ENCODE data around the gene OPCML.
A peak's percentile ranks its signal among the peaks of the same experiment; 100 is the strongest.

The OPCML gene

DNA sequence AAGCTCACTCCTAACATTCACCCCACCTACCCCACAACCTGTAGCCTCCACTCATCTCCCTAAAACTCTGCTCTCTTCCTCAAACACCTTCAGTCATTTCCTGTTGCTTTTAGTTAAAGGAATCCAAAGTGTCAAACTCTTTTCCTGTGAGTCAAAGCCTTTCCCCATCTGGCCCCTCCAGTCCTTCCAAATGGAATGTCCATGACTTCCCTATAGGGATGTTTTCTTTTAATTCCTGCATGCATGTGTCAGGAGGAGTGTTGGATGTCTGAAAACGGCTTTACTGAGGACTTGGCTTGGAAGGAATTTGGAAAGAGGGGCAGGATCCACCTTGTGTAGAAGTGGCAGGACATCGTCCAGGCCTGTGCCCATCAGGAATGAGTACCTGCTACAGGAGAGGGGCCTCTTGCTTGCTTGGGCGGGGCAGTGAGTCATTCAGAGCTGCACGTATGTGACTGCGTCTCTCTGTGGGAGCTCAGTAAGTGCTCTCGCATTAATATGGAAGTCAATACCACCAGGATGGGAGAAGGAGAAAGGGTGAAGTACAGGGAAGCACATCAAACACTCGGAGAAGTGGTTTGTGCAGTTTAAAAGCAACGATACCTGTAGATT, 491.9 kb downstream of the OPCML start:
- DNase-seq (ENCODE audit: low read depth, low spot score): peak; percentile 40

DNA sequence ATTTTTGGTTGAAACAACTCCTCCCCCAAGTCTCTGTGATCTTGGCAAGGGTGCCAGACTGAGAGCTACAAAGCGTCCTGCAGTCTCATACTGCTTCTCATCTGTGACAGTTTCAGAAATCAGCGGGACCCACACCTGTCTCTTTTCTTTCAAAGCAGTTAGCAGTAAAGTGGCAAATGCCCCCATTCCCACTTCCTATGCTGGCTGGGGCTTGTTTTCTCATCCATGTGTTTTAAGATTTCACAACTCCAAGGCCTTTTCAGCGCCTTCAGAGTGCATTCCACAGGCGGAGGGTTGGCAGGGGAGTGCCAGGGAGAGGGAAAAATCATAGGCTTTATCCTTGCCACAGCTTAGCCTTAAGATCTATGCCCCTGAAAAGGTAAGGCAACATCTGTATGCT, 493.5 kb downstream of the OPCML start:
- DNase-seq (ENCODE audit: low read depth, low spot score): peak; percentile 33

DNA sequence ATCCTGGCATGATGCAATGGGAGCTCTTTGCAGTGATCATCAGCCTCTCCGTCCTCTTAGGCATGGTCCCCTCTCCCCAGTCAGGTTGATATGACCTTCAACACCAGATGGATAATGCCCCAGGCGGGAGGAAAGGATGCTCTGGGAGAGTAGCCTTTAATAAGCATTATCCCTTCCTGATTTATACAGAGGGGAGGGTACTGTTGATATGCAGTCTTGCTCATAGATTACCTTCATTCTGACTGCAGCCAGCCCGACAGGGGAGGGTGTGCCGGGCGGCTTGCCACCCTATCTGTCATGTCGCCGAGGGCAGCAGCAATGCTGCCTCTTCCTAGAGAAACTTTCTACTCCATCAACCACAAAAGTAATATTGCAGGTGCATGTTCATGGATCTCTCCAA, 497.4 kb downstream of the OPCML start:
- no peak for DNase-seq (ENCODE audit: low read depth, low spot score)

DNA sequence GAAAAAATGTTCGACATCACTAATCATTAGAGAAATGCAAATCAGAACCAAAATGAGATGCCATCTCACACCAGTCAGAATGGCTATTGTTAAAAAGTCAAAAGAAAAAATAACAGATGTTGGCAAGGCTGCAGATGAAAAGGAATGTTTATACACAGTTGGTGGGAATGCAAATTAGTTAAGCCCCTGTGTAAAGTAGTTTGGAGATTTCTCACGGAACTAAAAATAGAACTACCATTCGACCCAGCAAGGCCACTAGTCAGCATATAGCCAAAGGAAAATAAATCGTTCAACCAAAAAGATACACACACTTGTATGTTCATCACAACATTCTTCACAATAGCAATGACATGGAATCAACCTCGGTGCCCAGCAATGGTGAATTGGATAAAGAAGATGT, 503.2 kb downstream of the OPCML start:
- peak; percentile 76 for DNase-seq (ENCODE audit: low read depth, low spot score)

DNA sequence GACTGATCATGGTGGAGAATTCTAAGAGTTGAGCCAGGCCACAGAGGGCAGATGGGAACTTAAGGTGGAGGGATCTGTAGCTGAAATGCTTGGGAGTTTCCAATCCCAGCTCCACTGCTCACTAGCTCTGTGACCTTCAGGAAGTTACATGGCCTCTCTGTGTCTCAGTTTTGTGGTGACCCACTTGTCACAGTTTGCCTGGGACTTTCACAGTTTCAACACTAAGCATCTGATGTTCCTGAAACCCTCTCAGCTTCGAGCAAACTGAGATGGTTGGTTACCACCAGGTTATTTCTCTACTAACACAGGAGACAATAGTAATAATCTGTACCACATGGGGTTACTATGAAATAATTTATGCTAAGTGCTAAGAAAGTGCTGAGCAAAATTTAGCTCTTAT, 505.3 kb downstream of the OPCML start:
- no peak for DNase-seq (ENCODE audit: low read depth, low spot score)

DNA sequence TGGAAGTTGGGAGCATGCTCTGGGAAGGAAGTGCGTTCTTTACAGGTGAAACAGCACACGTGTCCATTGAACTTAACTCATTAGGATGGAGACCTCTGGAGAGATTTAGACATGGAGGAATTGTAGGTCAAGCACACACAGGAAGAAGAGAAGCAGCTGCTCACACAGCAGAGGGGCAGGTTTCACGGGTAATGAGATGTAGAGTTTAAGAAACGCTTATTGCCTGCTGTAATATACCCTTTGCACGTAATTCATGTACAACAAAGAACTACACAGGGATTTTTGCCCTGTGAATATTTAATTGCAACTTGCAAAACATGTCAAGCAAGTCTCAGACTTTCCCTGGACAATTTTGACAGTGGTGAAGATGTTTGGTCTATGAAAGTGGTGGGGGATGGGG, 508.0 kb downstream of the OPCML start:
- DNase-seq (ENCODE audit: low read depth, low spot score): no peak

DNA sequence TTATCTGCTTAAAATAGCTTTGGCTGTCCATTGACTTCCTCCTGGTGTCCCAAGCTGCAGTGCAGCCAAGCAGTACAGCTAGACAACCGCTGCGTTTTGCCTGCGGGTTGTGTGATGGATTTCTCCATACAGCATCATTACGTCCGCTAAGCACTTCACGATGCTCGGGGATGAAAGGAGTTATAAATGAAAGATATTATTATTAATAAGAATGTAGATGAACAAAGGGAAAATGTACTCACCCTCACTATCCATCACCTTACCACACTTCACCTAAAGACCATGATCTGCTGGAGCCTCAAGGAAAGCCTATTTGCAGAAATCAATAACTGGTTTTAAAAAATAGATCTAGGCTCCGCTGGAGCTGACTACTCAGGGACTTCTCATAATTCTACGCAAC, 509.1 kb downstream of the OPCML start:
- no peak for DNase-seq (ENCODE audit: low read depth, low spot score)

DNA sequence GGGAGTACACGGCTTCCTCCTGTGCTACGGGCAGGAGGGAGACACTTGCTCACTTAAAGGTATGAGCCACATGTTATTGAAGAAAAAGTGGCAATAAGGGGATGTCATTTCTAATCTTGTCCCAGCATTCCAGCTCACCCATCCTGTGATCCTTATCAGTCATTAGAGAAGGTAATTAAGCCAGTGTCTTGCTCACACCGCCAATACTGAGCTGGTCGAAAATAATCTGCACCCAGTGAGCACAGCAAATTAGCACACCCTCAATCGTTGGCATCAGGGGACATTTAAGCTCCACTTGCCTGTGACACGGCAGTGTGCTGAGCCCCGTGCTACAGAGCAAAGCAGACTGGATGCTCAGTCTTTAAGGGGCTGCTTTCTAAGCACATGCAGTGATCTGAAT, 510.7 kb downstream of the OPCML start:
- no peak for DNase-seq (ENCODE audit: low read depth, low spot score)

DNA sequence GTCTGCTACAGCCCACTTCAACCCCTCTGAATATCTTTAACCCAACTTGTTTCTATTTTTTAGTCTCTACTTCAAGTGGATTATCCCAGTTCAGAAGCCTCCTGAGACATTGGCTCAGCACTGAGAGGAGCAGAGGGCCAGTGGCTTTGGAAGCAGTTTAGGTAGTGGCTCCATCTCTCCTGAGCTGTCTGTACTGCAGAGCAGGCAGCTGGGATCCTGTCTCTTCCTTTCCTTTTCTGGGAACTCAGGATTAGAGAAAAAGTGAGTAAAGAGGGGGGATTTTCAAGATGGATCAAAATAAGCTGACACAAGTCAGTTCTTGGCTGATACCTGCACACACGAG, 512.0 kb downstream of the OPCML start:
- DNase-seq (ENCODE audit: low read depth, low spot score): no peak

DNA sequence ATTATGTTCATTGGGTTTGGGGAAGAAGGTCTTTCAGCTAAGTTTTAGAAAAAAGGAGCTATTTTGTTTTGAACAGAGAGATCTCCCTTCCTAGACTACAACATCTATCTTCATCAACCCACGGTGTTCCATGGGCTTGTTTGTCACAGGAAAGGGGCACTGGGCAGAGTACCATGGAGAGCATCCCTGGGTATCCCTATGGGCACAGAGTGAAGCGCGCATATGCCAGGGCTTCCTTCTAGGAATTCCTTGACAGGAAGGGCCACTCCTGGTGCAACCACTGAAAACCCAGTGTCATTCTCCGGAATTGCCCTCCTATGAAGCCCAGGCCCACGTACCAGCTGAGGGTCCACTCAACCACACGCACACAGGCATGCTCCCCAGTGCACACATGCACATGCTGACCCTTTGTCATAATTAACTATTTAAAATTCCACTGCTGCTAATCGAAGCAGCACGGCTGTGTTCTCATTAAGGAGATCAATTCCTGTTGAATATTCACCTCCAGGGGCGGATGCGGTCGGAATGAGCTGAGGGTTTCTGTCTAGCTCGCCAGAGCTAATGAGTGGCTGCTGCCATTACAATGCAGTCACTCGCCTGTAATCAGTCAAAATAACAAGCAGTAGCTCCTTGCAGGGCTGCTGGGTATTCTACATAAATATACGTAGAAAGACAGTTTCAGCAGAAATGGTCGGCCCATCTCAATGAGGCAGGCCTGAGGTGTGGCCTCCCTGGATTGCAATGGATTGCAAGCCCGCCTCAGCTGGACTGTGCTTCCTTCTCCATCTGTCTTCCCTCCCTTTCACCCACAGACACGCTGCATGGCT, 512.5 kb downstream of the OPCML start:
- peak; percentile 18 for DNase-seq (ENCODE audit: low read depth, low spot score)

DNA sequence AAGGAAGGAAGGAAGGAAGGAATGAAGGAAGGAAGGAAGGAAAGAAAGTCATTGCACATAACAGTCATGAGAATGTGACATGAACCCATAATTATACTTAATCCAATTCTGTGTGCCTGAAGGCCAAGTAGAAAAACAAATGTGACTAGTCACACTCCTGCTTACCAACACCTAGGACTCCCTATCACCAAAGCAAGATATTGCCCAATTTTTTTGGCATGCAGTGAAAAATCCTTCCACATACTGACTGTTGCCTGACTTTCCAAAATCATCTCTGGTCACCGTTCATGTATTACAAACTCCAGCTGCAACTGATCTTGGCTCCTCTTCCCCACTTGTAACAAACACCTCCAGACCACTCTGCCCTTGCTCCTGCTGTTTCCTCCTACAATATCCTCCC, 516.8 kb downstream of the OPCML start:
- DNase-seq (ENCODE audit: low read depth, low spot score): no peak

DNA sequence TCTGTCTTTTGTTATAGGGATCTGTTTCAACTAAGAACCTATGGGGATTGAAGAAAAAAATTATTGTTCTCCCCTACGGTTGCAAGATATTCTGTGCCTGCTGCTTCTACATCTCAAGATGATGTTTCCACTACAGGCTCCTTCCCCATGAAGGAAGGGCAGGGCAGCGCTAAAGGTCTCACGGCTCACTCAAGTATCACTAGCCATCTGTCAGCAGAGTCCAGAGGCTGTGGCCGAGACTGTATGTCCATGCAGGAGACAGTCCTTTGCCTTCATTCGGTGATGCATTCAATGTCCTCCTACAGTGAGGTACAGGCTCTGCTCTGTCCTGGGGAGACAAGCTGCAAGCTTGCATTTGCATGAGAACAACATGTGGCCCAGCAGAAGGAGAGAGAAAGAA, 518.0 kb downstream of the OPCML start:
- DNase-seq (ENCODE audit: low read depth, low spot score): no peak

DNA sequence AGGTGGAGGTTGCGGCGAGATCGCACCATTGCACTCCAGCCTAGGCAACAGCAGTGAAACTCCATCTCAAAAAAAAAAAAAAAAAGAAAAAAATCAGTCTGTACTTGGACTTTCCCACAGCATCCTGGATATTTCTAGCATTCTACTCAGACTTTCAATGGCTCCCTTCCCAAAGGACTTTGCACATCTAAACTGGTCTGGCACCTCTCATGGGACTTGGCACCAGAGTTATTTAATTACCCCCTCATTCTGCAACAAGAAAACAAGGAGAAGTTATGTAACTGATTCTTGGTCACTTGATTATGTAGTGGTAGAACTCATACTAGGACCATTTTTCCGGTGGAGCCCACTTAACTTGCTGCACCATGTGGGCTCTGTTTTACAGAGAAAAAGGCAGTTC, 519.5 kb downstream of the OPCML start:
- DNase-seq (ENCODE audit: low read depth, low spot score): no peak

DNA sequence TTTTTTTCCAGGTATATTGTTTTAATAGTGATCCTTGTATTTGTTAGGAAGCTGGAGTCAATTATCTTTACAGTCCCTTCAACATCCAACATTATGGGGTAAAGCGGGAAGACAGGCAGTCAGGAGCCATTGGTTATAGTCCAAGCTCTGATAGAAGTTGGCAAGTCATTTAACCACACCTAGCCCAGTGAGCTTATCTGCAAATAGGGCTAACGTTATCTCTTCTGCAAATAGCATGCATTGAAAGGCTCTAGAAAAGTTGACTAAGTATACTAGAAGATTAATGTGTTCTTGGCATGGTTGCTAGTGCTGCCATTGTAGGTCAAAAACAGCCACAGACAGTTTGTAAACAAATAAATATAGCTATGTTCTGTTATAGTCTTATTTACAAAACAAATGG, 520.7 kb downstream of the OPCML start:
- DNase-seq (ENCODE audit: low read depth, low spot score): no peak

DNA sequence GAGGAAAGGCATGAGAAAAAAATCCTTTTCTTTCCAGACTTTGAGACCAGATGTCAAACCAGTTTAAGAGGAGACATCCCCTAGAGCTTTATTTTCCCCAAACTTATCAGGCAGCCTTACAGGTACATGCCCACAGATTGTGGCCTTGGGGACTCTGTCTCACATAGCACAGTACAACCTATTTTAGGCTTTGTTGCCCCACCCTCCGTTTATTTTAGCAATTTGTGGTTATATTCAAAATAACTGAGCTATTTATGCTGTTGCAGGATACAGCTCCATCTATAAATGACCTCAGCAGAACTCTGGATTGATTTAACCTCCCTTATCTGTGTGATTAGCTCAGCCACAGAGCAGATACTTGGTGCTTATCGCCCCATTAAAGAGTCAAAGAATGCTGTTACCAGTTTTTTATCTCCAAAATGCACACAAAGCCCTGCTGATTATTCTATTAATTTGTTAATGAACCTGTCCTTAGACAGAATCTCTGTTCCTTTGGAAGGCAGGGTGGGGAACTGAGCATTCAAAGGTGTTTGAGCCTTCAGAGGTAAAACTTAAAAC, 525.2 kb downstream of the OPCML start:
- no peak for DNase-seq (ENCODE audit: low read depth, low spot score)

DNA sequence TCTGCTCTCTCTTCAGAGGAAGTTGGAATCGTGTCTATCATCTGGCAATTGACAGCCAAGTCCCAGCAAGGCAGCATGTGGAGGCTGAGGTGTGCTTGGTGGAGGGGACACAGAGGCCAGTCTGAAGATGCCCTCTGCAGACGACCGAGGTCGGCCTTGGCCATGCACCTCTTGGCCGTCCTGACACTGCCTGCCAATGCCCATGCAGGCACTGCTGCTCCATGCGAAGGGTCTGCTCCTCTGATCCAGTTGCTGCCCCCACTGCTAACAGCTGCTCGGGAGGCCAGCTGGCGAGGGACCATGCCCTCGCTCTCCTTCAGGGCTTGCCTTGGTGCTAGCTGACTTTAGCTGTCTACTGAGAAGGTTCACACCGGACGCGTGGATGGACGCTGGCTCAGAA, 527.9 kb downstream of the OPCML start:
- DNase-seq (ENCODE audit: low read depth, low spot score): no peak

DNA sequence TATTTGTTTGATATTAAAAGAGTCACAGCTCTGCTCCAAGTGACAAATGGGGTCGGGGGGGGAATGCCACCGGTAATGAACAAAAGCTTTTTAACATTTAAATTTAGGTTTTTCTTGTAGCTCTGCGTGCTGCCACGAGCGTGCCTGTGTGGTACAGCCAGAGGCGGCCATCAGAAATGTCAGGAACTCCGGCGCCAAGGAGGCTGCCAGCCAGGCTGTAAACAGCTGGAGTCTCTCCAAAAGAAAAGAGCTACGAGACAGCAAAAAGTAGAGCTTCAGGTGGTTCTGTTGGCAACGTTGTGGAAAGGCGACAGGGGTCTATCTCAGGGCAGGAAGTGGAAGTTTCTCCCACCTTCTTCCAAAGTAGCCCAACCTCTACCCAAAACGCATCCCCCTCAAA, 532.8 kb downstream of the OPCML start:
- DNase-seq (ENCODE audit: low read depth, low spot score): peak; percentile 69

DNA sequence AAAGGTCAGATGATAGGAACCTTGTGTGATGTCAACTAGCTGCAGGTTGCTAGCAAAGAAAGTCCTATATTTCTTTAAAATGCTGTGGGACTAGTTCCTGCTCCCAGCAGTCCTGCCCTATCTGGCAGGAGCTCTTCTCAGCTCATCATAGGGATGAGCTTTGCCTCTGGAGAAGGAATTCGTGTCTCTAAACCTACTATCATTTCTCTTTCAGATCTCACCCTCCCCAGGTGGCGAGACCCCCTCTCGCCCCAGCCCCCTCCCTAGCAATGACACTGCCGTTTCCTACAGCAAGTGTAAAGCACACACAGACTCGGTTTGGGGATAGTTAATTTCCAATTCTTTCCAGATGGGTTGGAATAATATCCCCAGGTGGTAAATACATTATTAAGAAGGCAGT, 533.3 kb downstream of the OPCML start:
- no peak for DNase-seq (ENCODE audit: low read depth, low spot score)

DNA sequence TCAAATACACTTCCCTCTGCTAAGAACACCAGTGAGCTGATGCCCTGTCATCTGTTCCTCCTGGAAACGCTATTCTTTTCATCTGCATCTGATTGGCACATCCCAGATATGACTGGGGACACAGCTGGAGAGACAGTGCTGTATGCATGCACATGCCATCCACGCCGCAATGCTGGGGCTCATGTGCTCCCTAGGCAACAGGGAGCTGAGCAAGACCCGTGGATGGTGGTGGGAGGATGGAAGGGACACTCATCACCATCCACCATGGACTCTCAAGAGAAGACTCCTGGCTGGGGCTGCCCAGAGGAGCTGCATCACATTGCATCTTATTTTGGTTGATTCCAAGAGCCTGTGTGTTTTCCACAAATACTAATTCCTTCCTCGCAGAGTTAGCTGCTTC, 534.9 kb downstream of the OPCML start:
- no peak for DNase-seq (ENCODE audit: low read depth, low spot score)

DNA sequence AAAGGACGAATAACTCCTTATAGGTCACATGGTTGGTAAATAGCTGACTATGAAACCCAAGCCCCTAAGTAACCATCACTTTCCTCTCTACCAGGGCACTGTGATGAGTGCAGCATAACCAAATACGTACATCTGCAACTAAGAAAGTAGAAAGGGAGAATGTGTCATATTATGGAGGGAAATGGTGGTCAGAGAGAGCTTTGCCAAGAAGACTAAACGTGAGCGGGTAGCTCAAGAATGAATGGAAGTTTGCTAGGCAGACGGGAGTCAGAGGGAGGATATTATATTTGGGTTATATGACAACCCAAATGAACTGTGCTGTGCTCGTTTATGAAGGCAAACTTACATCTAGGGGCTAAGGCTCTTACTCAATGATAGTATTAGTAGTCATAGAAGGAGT, 537.3 kb downstream of the OPCML start:
- no peak for DNase-seq (ENCODE audit: low read depth, low spot score)

DNA sequence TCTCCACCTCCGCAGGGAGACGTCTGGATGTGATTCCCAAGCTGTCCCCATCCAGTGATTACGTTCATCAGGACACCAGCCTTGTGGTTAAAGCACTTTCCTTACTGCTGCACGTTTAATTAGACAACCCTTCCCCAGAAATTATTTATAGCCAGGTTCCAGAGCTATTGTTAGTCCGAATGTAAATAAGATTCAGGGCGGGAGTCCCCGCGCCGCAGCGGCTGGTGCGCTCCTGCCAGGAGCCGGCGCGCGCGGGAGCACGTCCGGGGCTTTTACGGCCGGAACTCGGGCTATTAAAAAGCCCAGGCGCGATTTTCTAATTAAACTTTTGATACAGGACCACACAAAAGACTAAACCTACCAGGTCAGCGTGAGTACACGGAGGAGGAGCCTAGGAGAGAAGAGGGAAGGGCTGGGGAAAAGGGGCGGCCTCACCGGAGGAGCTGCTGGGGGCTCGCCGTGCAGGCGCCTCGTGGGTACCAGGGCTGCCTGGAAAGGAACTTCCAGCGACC, 538.3 kb downstream of the OPCML start:
- DNase-seq (ENCODE audit: low read depth, low spot score): peak; percentile 53

DNA sequence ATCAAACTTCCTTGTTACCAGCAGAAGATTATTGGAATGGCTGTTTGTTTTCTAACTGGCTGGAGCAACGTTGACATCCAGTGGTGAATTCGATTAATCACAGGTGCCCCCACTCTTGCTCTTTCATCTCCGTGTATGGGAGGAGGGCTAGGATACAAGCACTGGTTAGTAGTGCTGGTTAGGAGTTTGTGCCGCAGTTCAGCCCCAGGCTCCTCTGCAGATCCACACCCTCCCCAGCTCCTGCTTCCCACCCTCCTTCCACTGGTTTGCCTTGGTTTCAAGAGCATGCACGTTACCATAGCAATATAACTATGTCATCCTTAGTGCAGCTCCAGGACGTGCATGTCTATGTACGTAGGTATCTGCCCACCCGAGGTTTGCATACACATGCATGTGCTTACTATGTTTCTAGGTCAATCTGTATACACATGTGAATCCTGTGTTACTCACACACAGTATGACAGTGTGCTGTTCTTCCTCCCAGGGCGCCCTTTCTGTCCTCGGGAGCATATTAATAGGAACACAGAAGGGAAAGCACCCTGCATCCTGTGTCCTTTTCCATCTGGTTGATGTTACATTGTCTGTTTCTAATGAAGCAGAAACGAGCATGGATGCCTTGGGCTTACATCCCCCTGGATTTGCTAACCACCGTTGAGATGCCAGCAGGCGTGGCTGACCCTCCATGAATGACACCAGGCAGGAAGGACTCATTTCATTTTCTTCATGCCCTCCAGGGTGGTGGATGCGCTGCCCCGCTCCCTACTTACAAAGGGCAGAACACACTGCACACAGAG, 539.3 kb downstream of the OPCML start:
- DNase-seq (ENCODE audit: low read depth, low spot score): peak; percentile 66

Data from astrocyte of the hippocampus (primary cell).